SKM-1 (cell line): ENCODE results near the gene RBBP8.
A peak's percentile ranks its signal among the peaks of the same experiment; 100 is the strongest.
"Not testable (repeated sequence)": the region's sequence is repeated elsewhere in the genome, so short reads cannot be mapped to it uniquely, and the experiment has no call there.

ENCODE experiments used
- DNase-seq: peaks from one replicate; lab custom pipeline; 2025; ENCODE audit not compliant: unreplicated experiment; lab: John Stamatoyannopoulos, UW

Gene RBBP8

DNA sequence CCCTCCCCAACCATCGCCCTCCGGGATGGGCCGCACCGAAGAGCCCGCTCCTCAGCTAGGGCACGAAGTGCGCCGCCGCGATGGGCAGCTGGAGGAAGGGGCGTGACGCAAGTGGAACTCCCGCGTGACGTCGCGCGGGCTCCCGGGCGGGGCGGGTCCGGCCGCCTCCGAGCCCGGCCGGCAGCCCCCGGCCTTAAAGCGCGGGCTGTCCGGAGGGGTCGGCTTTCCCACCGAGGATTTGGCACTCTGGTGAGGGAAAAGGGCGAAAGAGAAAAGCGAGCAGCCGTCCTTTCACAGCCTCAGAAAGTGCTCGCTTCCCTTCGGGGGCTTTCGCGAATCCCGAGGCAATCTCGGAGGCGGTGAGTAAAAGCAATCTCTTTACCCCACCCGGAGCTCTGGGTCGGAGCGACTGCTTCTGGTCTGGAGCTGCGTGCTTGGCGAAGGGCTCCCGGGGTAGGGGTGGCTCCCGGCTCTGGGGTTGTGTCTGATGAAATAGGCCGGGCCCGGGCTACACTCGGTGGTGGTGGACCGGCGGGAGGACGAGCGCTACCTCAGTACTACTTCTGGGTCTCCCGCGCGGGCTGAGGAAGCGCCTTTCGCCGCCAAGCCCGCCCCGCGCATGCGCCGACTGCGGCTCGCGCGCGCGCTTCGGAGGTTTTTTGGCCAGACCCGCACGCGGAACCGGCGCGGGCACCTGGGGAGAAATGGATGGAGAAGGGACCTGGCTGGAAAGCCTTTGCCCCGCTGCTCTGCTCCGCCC, at the start of gene RBBP8:
RBBP8 (plus strand) TSS at position 123 of the 760 bp plus-strand sequence. CDS start 3,524 bp downstream, outside the sequence.
- DNase-seq, result peak; percentile 55

DNA sequence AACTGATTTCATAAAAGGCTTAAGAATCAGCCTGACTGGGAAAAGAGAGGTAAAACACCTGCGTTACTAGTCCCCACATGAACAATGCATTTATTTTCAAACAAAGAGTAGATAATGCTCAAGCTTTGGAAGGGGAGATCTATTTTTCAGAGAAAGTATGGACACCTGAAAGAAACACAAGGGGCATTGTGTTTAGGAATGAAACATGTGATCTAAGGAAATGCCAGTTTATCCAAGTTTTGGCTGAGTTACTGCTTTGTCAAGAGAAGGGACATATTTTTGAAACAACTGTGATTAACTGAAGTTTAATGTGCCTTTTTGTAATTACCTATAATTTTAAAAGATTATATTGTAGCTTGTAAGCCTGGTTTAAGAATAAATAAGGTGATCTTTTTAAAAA, 49.3 kb upstream of the RBBP8 start:
- no peak for DNase-seq

DNA sequence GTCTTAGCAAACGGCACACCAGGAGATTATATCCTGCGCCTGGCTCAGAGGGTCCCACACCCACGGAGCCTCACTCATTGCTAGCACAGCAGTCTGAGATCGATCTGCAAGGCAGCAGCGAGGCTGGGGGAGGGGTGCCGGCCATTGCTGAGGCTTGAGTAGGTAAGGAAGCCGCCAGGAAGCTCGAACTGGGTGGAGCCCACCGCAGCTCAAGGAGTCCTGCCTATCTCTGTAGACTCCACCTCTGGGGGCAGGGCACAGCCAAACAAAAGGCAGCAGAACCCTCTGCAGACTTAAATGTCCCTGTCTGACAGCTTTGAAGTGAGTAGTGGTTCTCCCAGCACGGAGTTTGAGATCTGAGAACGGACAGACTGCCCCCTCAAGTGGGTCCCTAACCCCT, 47.4 kb upstream of the RBBP8 start:
- not testable (repeated sequence) for DNase-seq

DNA sequence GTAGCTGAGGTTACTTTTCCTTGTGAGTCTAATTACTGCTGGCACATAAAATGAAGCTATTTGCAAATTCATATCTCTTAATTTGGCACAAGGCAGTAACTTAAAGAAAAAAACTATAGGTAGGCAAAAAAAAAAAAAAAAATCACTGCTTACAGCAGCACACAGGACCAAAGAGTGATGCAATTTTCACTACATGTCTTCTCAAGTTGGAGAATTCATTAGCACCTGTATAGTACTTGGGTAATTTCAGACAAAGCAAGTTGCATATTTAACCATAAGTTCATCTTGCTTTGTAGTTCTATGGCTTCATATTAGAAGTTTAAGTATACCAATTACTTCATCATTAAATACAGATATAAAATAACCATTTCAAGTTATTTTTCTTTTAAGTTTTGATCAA, 33.7 kb upstream of the RBBP8 start:
- DNase-seq, result no peak

DNA sequence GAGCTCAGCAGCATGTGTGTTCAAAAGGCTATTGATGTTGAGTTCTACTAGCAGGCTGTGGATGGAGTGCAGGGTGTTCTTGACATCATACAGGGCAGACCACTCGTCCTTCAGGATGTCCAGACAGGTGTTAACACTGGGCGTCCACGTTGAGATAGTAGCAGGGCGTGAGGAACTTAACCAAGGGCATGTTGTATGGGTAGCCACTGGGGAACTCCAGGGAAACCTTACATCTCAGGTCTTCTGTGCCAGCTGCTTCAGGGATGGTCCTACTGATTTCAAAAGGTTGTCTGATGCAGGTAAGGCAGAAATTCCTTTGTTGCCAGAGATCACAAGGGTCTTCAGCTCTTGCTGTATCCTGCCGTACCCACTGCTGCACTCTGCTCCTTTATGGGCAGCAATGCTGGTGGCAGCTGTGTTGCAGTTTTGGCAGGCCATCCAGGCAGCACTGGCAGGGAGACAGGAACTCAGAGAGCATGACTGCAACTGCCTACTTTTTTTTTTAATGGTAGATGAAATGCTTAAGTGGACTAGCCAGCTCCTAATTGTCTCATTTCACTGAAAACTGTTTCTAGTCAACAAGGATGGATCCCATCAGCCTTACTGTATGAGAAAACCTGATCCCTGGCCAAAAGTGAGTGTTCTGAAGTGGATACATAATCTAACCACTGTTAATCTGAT, 32.4 kb upstream of the RBBP8 start:
- no peak for DNase-seq

DNA sequence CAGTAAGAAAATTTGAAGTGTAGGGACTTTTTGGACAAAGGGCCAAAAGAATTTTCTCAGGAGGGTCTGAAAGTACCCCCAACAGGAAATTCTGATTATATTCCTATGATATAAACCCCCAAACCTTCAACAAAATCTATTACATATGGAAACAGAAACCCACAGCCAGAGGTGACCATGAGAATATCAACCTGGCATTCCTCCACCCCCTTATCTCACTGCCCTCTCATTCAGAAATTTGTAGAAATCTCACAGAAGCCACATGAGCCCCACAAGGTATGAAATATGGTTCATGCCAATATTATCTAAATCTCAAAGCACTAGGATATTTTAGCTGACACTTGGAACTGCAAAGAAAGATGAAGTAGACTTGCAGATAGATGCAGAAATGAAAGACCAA, 31.0 kb upstream of the RBBP8 start:
- DNase-seq, result no peak

DNA sequence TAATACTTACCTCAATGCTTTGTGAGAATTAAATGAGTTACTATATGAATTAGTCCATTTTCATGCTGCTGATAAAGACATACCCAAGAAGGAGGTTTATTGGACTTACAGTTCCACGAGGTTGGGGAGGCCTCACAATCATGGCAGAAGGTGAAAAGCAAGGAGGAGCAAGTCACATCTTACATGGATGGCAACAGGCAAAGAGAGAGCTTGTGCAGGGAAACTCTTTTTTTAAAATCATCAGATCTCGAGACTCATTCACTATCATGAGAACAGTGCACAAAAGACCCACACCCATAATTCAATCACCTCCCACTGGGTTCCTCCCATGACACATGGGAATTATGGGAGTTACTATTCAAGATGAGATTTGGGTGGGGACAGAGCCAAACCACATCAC, 29.9 kb upstream of the RBBP8 start:
- DNase-seq, result not testable (repeated sequence)

DNA sequence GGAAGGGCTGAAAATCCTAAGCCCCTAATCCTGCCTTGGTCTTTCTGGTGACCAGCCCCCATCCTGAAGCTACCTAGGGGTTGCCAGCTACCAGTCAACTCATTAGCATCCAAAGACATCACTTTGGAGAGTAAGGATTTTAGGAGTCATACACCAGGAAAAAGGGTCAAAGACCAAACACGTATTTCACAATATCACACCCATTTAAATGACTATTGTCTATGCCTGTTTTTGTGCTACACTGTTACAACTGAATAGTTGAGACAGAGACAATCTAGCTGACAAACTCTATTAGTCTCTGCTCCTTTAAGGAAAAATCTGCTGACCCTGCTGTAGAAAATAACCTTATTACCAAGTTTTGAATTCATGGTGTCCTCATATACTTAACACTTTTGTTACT, 21.0 kb upstream of the RBBP8 start:
- no peak for DNase-seq

DNA sequence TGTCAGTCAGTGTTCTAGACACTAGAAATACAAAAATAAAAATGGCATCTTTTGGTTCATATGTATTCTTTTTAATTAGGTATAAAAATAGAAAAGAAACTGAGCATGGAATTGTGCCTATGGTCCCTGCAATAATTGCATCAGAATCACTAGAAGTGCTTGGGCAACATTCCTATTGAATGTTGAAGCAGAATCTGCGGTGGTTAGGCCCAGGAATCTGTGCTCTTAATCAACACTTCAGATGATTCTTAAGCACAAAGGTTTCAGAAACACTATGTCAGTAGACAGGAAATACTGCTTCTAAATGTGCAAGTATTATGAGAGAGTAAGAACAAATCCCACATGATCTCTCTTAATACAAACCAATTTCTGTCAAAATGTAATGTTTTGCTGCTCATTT, 20.3 kb upstream of the RBBP8 start:
- DNase-seq, result no peak

DNA sequence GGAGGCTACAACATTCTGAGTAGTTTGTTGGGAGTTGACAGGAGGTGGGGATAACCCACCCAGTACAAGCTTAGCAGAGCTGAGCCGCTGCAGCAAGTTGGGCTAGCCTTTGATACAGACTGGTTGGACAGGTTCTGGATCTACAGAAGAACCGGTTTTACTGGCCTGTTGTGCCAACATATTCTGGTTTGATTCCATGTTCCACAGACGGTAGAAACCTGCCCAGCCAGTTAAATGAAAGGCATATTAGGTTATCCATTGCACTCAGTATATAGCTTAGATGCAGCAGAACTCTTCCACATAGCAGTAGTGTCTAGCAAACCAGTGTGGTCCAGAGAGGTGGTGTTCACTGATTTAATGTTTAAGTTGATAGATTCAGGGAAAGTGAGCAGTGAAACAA, 19.3 kb upstream of the RBBP8 start:
- no peak for DNase-seq

DNA sequence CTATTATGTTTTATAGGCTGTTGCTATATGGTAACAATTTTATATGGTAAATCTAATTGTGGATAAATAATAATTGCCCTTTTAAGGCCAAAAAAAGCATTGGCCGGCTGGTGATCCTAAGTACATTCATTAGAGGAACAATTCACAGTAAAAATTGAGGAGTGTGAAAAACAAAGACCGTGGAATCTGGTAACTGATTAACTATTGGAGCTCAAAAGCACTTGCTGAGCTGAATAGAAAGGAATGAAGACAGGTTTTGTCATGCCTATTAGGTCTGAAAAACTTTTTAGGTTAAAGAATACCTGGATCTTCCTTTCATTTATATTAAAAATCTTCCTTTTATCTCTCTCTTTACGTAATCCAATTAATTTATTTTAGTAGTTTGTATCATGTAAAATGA, 18.5 kb upstream of the RBBP8 start:
- no peak for DNase-seq

DNA sequence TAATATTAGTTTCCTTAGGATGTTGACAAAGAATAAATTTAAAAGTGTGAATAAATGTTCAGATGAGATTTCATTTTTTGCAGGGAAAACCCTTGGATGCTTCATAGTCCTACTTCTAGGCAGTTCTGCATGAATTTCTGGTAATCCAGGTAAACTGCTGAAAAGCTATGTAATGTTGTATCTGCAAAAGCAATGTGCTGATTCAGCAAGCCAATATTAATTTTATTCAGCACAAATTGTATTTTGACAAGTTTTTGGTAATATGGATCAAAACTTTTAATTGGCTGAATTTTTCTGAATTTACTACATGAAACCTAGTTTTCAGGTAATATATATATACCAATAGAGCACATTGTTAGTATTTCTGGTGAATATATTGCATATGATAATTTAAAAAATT, 17.8 kb upstream of the RBBP8 start:
- DNase-seq, result no peak

DNA sequence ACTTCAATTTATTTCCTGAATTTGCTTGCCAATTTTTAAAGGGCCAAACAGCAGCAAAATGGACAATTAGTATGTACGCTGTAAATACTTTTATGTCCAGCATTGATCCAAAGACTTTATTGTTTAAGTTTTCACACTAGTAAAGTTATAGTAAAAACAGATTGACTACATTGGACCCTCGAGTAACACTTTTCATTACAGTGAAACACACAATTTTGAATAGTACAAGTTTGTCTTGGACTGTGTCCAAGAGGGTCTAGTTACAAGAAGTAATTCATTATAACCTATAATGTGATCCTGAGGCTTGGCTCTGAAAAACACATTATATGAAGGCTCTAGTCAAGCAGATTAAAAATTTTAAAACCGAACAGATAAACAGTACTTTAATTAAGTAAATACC, 11.4 kb upstream of the RBBP8 start:
- DNase-seq, result no peak

DNA sequence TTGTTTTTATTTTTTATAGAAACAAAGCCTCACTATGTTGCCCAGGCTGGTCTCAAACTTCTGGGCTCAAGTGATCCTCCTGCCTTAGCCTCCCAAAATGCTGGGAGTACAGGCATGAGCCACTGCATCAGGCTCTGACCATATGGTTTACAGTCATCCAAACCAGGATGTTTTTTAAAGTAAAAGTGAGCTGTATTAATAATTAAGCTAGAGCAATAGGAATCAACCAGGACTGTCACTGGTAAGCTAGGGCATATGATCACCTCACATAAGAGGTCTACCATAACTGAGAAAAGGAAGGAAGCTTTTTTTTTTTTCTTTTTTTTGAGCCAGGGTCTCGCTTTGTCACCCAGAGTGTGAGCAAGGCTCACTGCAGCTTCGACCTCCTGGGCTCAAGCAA, 8.5 kb upstream of the RBBP8 start:
- no peak for DNase-seq

DNA sequence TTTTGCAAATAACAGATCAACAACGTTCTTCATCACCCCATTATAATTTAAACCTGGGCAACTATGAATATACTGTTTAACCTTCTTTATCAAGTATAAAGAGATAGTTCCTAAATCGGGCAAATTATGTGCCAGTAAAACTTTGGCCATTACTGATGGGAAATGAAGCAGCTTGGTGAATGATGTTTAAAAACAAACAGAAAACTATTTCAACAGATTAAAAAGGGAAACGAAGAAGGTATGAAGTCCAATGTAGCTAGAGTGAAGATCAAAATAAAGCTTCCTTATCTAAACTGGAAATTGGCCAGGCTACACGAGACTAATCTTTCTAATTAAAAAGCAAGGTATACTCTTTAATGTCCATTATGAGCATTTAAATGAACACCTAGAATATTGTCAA, 6.7 kb upstream of the RBBP8 start:
- no peak for DNase-seq

DNA sequence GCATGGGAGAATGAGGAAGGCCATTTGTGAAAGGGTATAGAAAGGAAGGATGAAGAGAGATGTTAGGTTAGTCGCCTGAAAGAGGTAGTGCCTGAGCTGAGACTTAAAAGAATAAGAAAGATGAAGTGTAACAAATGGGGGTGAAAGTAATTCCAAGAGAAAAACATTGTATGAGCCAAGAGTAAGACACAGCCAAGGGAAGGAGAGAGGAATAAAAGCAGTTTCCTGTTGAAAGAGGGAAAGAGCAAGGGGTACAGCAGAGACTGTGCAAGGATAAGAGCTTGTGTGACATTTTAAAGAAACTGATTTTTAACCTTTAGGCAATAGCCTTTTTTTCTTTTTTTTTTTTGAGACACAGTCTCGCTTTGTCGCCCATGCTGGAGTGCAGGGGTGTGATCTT, 4.8 kb upstream of the RBBP8 start:
- no peak for DNase-seq

DNA sequence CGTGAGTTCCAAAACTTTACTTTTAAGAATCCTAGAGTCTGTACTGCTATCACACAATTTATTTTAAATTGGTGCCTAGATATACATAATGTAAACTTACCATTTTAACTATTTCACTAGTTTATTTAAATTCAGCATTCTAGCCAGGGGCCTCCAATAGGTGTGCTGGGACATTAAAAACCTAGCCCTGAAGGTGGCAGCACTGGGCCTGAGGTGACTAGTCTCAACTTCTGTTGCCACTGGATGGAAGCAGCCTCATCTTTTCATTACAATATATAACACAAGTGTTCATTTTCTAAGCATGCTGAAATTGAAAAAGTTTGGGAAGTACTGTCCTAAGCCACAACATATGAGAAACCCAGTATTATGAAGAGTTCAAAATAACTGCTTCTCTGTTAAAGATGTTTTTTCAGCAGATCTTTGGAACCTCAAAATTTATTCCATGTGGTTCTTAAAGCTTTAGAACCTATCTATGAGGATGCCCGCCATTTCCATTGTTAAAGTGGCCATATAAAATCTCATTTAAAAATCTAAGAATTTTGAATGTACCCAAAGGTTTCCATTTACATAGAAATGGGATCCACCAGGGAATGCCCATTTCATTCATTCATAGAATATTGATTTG, 2.9 kb upstream of the RBBP8 start:
- peak; percentile 28 for DNase-seq

DNA sequence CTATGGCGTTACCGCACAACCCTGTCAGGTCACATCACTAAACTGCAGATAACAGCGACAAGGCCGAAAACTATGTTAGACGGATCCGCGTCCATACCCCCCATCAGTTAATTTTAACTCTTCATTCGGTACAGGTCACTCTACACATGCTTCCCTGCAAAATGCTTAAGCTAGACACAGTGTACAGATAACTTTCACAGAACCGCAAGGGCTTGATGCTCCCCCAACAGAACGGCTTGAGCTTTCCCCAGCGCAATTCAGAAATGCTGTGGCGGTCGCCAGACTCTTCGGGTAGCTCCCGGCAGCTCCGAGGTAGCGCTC, 283 bp upstream of the RBBP8 start:
- DNase-seq, result no peak

DNA sequence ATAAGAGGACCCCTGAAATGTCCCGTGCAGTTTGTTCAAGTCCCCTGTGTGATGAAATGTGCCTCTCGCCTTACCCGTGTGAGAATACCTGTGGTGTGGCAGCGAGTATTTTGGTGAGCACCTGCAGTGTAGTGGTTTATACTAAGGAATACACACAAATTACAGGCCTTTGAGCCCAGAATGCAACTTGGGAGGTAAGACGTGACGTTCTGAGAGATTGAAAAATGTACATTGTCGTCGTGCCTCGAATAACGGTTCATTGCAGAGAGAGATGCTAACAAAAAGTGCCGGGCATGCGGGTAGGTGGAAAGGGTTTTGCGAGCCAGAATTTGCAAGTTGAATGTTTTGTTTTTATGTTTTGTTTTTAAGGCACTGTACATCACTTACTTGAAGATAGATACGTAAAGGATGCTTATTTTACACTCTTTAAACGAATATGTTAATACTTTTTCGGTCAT, 867 bp downstream of the RBBP8 start:
- no peak for DNase-seq

DNA sequence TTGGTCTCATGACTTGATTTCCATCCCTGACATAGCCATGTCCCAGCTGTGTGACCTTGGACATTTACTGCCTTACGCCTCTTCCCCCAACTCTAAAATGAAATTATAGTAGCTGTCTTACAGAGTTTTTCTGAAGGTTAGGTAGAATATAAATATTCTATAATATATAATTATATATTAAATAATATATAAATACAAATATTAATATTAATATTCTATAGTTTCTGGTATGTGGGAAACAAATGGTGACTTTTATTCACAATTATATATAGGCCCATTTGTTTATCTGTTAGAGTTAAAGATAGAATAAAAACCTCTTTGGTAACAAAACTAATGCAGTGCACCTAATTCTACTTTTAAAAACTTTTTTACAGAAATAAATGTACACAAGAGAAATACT, 1.7 kb downstream of the RBBP8 start:
- no peak for DNase-seq

DNA sequence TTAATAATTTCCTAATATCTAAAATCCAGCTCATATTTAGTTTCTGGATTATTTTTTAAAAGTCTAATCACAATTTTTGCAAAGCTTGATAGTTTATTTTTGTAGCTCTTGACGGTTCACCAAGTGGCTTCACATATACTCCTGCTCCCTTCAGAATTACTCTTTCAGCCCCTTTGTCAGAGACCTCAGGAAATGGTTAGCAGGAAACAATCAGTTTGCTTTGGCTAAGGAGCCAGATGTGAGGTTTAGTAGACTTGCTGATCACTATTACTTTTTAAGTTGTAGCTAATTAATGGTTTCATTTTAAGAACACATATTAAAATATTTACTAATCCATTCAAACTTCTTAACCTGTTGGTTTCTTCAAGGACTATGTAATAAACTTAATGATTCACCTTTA, 2.3 kb downstream of the RBBP8 start:
- no peak for DNase-seq

DNA sequence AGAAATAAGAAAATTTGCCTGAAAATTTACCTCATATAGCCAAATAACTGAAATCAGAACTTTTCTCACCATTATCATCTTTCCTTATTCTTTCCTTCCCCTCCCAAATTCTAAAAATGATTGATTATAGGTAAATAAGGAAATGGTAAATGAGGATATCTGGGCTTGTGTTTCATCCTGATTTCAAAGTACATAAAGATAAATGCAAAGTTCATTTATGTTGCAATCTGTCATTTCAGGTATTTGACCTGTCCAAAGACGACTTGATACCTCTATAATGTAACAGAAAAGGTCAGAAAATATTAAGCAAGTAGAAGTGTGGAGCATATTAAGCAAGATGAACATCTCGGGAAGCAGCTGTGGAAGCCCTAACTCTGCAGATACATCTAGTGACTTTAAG, 3.4 kb downstream of the RBBP8 start:
- DNase-seq, result no peak
